SK-N-MC (cell line): ENCODE data around the gene PI3.

Experiments
- EZH2 ChIP-seq: fragments of 200-600 bp; sonication (generic); IDR thresholded peaks from one replicate; pipeline ENCODE4 v1.6.1; 2017; ENCODE audit warnings: antibody characterized with exemption
- FOXP2 ChIP-seq: optimal IDR thresholded peaks from 2 replicates; pipeline ENCODE3; 2011; ENCODE audit warnings: mild to moderate bottlenecking, moderate library complexity; ENCODE audit not compliant: insufficient read depth; ENCODE audit errors: extremely low read length, control extremely low read depth
- POLR2AphosphoS5 ChIP-seq: IDR thresholded peaks from 2 replicates; pipeline ENCODE4 v1.6.1; 2012; ENCODE audit warnings: mild to moderate bottlenecking, low read depth, low read length, borderline replicate concordance

- TF ChIP-seq POLR2AphosphoS5 = no peak
- no peak for TF ChIP-seq EZH2
- no peak for TF ChIP-seq FOXP2
Measured at GRCh38 chr20:45218124-45218523, 43.4 kb downstream of the PI3 start.
